SK-N-MC (cell line): ENCODE results near the gene TGM1.

ENCODE experiments used
- DNase-seq: peaks from one replicate; pipeline ENCODE4 v3.0.0-alpha.2; 2011; ENCODE audit warnings: low read depth, low spot score
- H3K27ac ChIP-seq: fragments of 200-600 bp; sonication (generic); 2 replicates; pipeline ENCODE4 v1.5.1; 2016; ENCODE audit warnings: mixed run types
- H3K36me3 ChIP-seq: fragments of 200-600 bp; sonication (generic); 2 replicates; pipeline ENCODE4 v1.6.1; 2017; ENCODE audit warnings: antibody characterized with exemption, low read length, mixed read lengths; ENCODE audit not compliant: insufficient read depth
- H3K4me3 ChIP-seq: fragments of 200-600 bp; sonication (generic); 2 replicates; pipeline ENCODE4 v1.5.1; 2016
- H3K9ac ChIP-seq: fragments of 200-600 bp; sonication (generic); 2 replicates; pipeline ENCODE4 v1.8.0; 2017; ENCODE audit warnings: mixed run types, mixed read lengths; ENCODE audit not compliant: insufficient read length
- H3K9me3 ChIP-seq: fragments of 200-600 bp; sonication (generic); 2 replicates; pipeline ENCODE4 v1.6.1; 2017; ENCODE audit warnings: low read depth, mild to moderate bottlenecking, antibody characterized with exemption, low read length, moderate library complexity, mixed read lengths
- EZH2 ChIP-seq: fragments of 200-600 bp; sonication (generic); IDR thresholded peaks from one replicate; pipeline ENCODE4 v1.6.1; 2017; ENCODE audit warnings: antibody characterized with exemption
- FOXP2 ChIP-seq: optimal IDR thresholded peaks from 2 replicates; pipeline ENCODE3; 2011; ENCODE audit warnings: mild to moderate bottlenecking, moderate library complexity; ENCODE audit not compliant: insufficient read depth; ENCODE audit errors: extremely low read length, control extremely low read depth
- POLR2AphosphoS5 ChIP-seq: IDR thresholded peaks from 2 replicates; pipeline ENCODE4 v1.6.1; 2012; ENCODE audit warnings: mild to moderate bottlenecking, low read depth, low read length, borderline replicate concordance

TGM1 gene

DNA sequence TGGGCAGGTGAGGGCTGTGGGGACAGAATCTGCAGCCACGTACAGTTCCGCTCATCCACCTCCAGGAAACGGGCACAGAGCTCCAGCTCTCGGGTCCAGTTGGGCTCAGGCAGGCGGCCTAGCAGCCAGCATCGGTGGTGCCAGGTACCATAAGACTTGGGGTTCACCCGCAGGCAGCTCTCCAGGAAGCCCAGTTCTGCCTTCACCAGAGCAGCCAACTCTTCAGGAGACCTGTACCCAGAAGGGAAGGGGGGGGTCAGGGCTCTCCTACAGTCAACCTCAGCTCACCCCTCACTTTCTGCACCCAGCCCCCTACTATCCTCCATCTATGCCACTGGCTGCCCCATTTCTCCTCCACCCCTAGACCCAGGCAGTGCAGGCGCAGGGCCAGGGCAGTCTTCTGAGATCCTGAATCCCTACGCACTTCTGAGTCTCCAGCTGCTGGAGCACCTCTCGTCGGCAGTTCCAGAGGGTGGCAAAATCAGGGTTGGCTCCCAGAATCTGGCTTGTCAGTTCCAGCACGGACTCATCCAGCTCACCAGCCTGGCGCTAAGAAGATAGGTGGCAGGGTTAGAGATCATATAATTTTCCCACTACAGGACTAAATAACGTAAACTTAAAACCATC, 7.0 kb upstream of the TGM1 start:
- no peak overlapping the region for H3K9ac ChIP-seq
- DNase-seq: no peak
- no peak overlapping the region for H3K4me3 ChIP-seq
- no peak for TF ChIP-seq POLR2AphosphoS5
- TF ChIP-seq EZH2: no peak
- no peak for TF ChIP-seq FOXP2
- H3K36me3 ChIP-seq: no peaks in the 10 kb centered on the region
- no peaks in the 10 kb centered on the region for H3K9me3 ChIP-seq
- no peak overlapping the region for H3K27ac ChIP-seq

- H3K27ac ChIP-seq: no peak overlapping the region
- no peak for TF ChIP-seq POLR2AphosphoS5
- no peak for TF ChIP-seq EZH2
- no peak for TF ChIP-seq FOXP2
- H3K4me3 ChIP-seq: no peak overlapping the region
- H3K9ac ChIP-seq: no peak overlapping the region
- H3K36me3 ChIP-seq: no peaks in the 10 kb centered on the region
- DNase-seq: no peak
- no peaks in the 10 kb centered on the region for H3K9me3 ChIP-seq
Measured at GRCh38 chr14:24269368-24269767, 6.4 kb upstream of the TGM1 start.

DNA sequence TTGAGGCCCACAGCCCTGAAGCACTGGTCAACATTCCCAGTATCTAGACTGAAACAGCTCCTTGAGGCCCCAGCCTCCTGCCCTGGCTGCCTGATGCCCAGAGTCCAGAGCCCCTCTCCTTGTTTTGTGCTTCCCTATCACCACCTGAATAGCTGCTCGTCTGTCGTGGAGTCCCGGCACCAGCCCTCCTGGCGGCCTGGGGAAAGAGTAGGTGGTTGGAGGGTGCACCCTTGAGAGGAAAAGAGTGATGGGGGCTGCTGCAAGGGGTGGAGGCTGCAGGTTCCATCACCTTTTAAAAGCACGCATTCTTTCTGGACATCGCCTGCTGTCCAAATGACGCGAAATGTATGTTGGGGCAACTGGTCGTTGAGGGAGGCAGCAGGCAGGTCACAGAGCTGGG, 5.2 kb upstream of the TGM1 start:
- no peaks in the 10 kb centered on the region for H3K36me3 ChIP-seq
- TF ChIP-seq POLR2AphosphoS5: no peak
- no peak for TF ChIP-seq FOXP2
- H3K9ac ChIP-seq: no peak overlapping the region
- DNase-seq: no peak
- H3K9me3 ChIP-seq: no peaks in the 10 kb centered on the region
- no peak overlapping the region for H3K27ac ChIP-seq
- H3K4me3 ChIP-seq: no peak overlapping the region

GRCh38 chr14:24267516-24267915, 4.5 kb upstream of the TGM1 start:
- no peak for DNase-seq

GRCh38 chr14:24266344-24267244, 3.6 kb upstream of the TGM1 start:
- no peak for TF ChIP-seq POLR2AphosphoS5
- no peak for TF ChIP-seq FOXP2
- Histone ChIP-seq H3K9ac (no peak overlapping the region), H3K4me3 (no peak overlapping the region), H3K36me3 (no peaks in the 10 kb centered on the region), H3K27ac (no peak overlapping the region), H3K9me3 (no peaks in the 10 kb centered on the region)
- DNase-seq: no peak

More at GRCh38 chr14:24267516-24267915, 4.5 kb upstream of the TGM1 start:
- no peak for TF ChIP-seq FOXP2
- Histone ChIP-seq H3K27ac (no peak overlapping the region), H3K36me3 (no peaks in the 10 kb centered on the region), H3K9me3 (no peaks in the 10 kb centered on the region), H3K9ac (no peak overlapping the region), H3K4me3 (no peak overlapping the region)

DNA sequence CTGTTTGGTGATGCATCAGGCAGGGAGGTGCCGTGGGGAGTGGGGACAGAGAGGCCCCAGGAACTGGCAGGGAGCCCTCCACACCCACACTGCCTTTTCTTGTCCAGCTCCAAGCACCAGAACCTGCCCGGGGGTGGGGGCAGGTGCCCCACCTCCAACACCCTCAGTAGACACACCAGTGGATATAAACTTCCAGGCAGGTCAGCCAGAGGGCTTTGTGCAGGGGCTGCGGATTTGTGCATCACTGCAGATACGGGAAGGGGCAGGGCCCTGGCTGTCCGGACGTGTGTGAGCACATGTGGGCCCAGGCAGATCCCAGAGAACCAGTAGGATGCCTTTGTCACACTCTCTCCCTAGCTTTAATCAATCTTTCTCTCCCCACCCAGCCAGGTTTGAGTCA, 1.3 kb upstream of the TGM1 start:
- Histone ChIP-seq H3K4me3 (no peak overlapping the region), H3K9me3 (no peaks in the 10 kb centered on the region), H3K27ac (no peak overlapping the region), H3K9ac (no peak overlapping the region), H3K36me3 (no peaks in the 10 kb centered on the region)
- TF ChIP-seq POLR2AphosphoS5 (no peak), EZH2 (no peak), FOXP2 (no peak)
- DNase-seq: no peak

GRCh38 chr14:24263848-24264247, 871 bp upstream of the TGM1 start:
- Histone ChIP-seq H3K27ac (no peak overlapping the region), H3K9me3 (no peaks in the 10 kb centered on the region), H3K4me3 (no peak overlapping the region), H3K9ac (no peak overlapping the region), H3K36me3 (no peaks in the 10 kb centered on the region)
- TF ChIP-seq POLR2AphosphoS5 (no peak), FOXP2 (no peak), EZH2 (no peak)
- no peak for DNase-seq

GRCh38 chr14:24261969-24262327, 1.0 kb downstream of the TGM1 start:
- H3K9ac ChIP-seq: no peak overlapping the region
- no peak for TF ChIP-seq EZH2
- no peak for TF ChIP-seq FOXP2
- no peak for TF ChIP-seq POLR2AphosphoS5
- no peak overlapping the region for H3K4me3 ChIP-seq
- no peak for DNase-seq
- no peaks in the 10 kb centered on the region for H3K36me3 ChIP-seq
- H3K9me3 ChIP-seq: no peaks in the 10 kb centered on the region
- H3K27ac ChIP-seq: no peak overlapping the region
